ENCODE measurements around the gene ATRNL1.
"Not testable (repeated sequence)": the region's sequence is repeated elsewhere in the genome, so short reads cannot be mapped to it uniquely, and the experiment has no call there.

The ATRNL1 gene

GRCh38 chr10:115638246-115638645 lies 545.1 kb downstream of the ATRNL1 start:
- no peak for DNase-seq

GRCh38 chr10:115649217-115649616 lies 556.1 kb downstream of the ATRNL1 start:
- no peak for DNase-seq

GRCh38 chr10:115653473-115653872 lies 560.3 kb downstream of the ATRNL1 start:
- no peak for DNase-seq

GRCh38 chr10:115654961-115655360 lies 561.8 kb downstream of the ATRNL1 start:
- DNase-seq, result no peak

GRCh38 chr10:115657161-115657860 lies 564.1 kb downstream of the ATRNL1 start:
- DNase-seq, result no peak

GRCh38 chr10:115659616-115660015 lies 566.5 kb downstream of the ATRNL1 start:
- no peak for DNase-seq

- no peak for DNase-seq
Observed at GRCh38 chr10:115660391-115660790, 567.2 kb downstream of the ATRNL1 start.

GRCh38 chr10:115662422-115662821 lies 569.3 kb downstream of the ATRNL1 start:
- no peak for DNase-seq

GRCh38 chr10:115665549-115665948 lies 572.4 kb downstream of the ATRNL1 start:
- DNase-seq, result no peak

- no peak for DNase-seq
Observed at GRCh38 chr10:115674496-115674895, 581.3 kb downstream of the ATRNL1 start.

GRCh38 chr10:115696747-115697146 lies 603.6 kb downstream of the ATRNL1 start:
- no peak for DNase-seq

- no peak for DNase-seq
Observed at GRCh38 chr10:115706026-115706425, 612.9 kb downstream of the ATRNL1 start.

- DNase-seq, result no peak
Observed at GRCh38 chr10:115706488-115707076, 613.4 kb downstream of the ATRNL1 start.

GRCh38 chr10:115710136-115710535 lies 617.0 kb downstream of the ATRNL1 start:
- no peak for DNase-seq

- DNase-seq, result no peak
Observed at GRCh38 chr10:115711306-115711705, 618.1 kb downstream of the ATRNL1 start.

- no peak for DNase-seq
Observed at GRCh38 chr10:115720121-115720520, 627.0 kb downstream of the ATRNL1 start.

- no peak for DNase-seq
Observed at GRCh38 chr10:115727129-115727528, 634.0 kb downstream of the ATRNL1 start.

- DNase-seq, result no peak
Observed at GRCh38 chr10:115744089-115744488, 650.9 kb downstream of the ATRNL1 start.

GRCh38 chr10:115745943-115746342 lies 652.8 kb downstream of the ATRNL1 start:
- DNase-seq, result no peak

GRCh38 chr10:115747811-115748210 lies 654.6 kb downstream of the ATRNL1 start:
- DNase-seq, result no peak

GRCh38 chr10:115758488-115758887 lies 665.3 kb downstream of the ATRNL1 start:
- not testable (repeated sequence) for DNase-seq

GRCh38 chr10:115760131-115760530 lies 667.0 kb downstream of the ATRNL1 start:
- no peak for DNase-seq

- DNase-seq, result no peak
Observed at GRCh38 chr10:115761166-115761565, 668.0 kb downstream of the ATRNL1 start.

GRCh38 chr10:115762029-115762428 lies 668.9 kb downstream of the ATRNL1 start:
- DNase-seq, result no peak

- no peak for DNase-seq
Observed at GRCh38 chr10:115771755-115772154, 678.6 kb downstream of the ATRNL1 start.

Measured in right forelimb (tissue), 1 donor.